ENCODE measurements around the gene VAC14.

The VAC14 gene

GRCh38 chr16:70696952-70697593 lies 103.9 kb downstream of the VAC14 start:
- in situ Hi-C loops (cut with MboI; ENCODE audit: low pct_unique_long_range_greater_than_20kb, low sequenced_read_pairs, unreplicated experiment), result no loop called here
- DNase-seq (ENCODE audit: low spot score), result no peak
- TF ChIP-seq CTCF (IDR thresholded peaks at IDR 0.05; ENCODE audit: extremely low read depth, insufficient read depth, missing control alignments), result no peak

- in situ Hi-C loops (cut with MboI; ENCODE audit: low pct_unique_long_range_greater_than_20kb, low sequenced_read_pairs, unreplicated experiment), result no loop called here
- no peak for DNase-seq (ENCODE audit: low spot score)
- TF ChIP-seq CTCF (IDR thresholded peaks at IDR 0.05; ENCODE audit: extremely low read depth, insufficient read depth, missing control alignments), result no peak
Observed at GRCh38 chr16:70696355-70696754, 104.6 kb downstream of the VAC14 start.

- in situ Hi-C loops (cut with MboI; ENCODE audit: low pct_unique_long_range_greater_than_20kb, low sequenced_read_pairs, unreplicated experiment), result no loop called here
- DNase-seq (ENCODE audit: low spot score), result no peak
Observed at GRCh38 chr16:70695331-70696070, 105.5 kb downstream of the VAC14 start.

DNA sequence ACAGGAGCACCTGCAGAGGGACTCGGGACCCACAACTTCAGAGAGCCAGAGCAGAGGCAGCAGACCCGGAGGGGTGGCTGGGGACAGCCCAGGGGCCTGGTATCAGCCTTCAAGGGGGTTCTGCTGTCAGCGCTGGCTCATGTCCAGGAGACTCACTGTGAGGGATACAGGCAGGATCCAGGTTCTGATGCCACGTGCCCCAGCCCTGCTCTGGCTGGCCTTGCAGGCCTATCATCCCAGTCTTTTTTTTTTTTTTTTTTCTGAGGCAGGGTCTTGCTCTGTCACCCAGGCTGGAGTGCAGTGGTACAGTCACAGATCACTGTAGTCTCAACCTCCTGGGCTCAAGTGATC lies 106.1 kb downstream of the VAC14 start:
- no peak for TF ChIP-seq CTCF (IDR thresholded peaks at IDR 0.05; ENCODE audit: extremely low read depth, insufficient read depth, missing control alignments)
- no peak for DNase-seq (ENCODE audit: low spot score)
- in situ Hi-C loops (cut with MboI; ENCODE audit: low pct_unique_long_range_greater_than_20kb, low sequenced_read_pairs, unreplicated experiment), result no loop called here

More at GRCh38 chr16:70695331-70696070, 105.5 kb downstream of the VAC14 start:
- no peak for TF ChIP-seq CTCF (IDR thresholded peaks at IDR 0.05; ENCODE audit: extremely low read depth, insufficient read depth, missing control alignments)

GRCh38 chr16:70694088-70694867 lies 106.7 kb downstream of the VAC14 start:
- no peak for TF ChIP-seq CTCF (IDR thresholded peaks at IDR 0.05; ENCODE audit: extremely low read depth, insufficient read depth, missing control alignments)
- DNase-seq (ENCODE audit: low spot score), result no peak
- in situ Hi-C loops (cut with MboI; ENCODE audit: low pct_unique_long_range_greater_than_20kb, low sequenced_read_pairs, unreplicated experiment), result no loop called here

GRCh38 chr16:70692873-70693671 lies 107.9 kb downstream of the VAC14 start:
- in situ Hi-C loops (cut with MboI; ENCODE audit: low pct_unique_long_range_greater_than_20kb, low sequenced_read_pairs, unreplicated experiment), result no loop called here
- TF ChIP-seq CTCF (IDR thresholded peaks at IDR 0.05; ENCODE audit: extremely low read depth, insufficient read depth, missing control alignments), result no peak
- DNase-seq (ENCODE audit: low spot score), result no peak
